Endometrial microvascular endothelial cells (primary cell): ENCODE measurements around the gene SEC31A. TPM values are rescaled to one million over a fixed set of nuclear protein-coding genes. Genes with fewer than 3 reads are reported as not detected.
"Not testable (repeated sequence)": the region's sequence is repeated elsewhere in the genome, so short reads cannot be mapped to it uniquely, and the experiment has no call there.

Experiments
- in situ Hi-C: cut with HindIII; loops from 2 replicates; pipeline ENCODE4 v1.10.0; 2017; ENCODE audit warnings: low sequenced_read_pairs, low pct_unique_long_range_greater_than_20kb; ENCODE audit errors: inconsistent ontology term
- total RNA-seq: library from RNA; depleted of rRNA; stranded (reverse); fragments of >200 nt; gene quantifications from one replicate; pipeline ENCODE4 v1.2.3, GENCODE V29; 2015; ENCODE audit errors: inconsistent ontology term

Gene SEC31A
- total RNA-seq, 1 donor from 2014 or later = 211 TPM

GRCh38 chr4:82898322-82899243 is 7.6 kb upstream of the SEC31A start:
- in situ Hi-C loops = no loop called here

GRCh38 chr4:82896755-82897154 is 5.8 kb upstream of the SEC31A start:
- in situ Hi-C loops = no loop called here

- in situ Hi-C loops = no loop called here
Measured at GRCh38 chr4:82893942-82894341, 3.0 kb upstream of the SEC31A start.

- in situ Hi-C loops = no loop called here
Measured at GRCh38 chr4:82892467-82892802, 1.5 kb upstream of the SEC31A start.

GRCh38 chr4:82891707-82892466 is 934 bp upstream of the SEC31A start:
- in situ Hi-C loops = no loop called here

GRCh38 chr4:82890528-82890900 is 439 bp downstream of the SEC31A start:
- in situ Hi-C loops = no loop called here

- in situ Hi-C loops = no loop called here
Measured at GRCh38 chr4:82889287-82889686, 1.7 kb downstream of the SEC31A start.

- in situ Hi-C loops = no loop called here
Measured at GRCh38 chr4:82886147-82886942, 4.6 kb downstream of the SEC31A start.

- in situ Hi-C loops = no loop called here
Measured at GRCh38 chr4:82885410-82885809, 5.5 kb downstream of the SEC31A start.

- in situ Hi-C loops = no loop called here
Measured at GRCh38 chr4:82868572-82868971, 22.4 kb downstream of the SEC31A start.

- in situ Hi-C loops = no loop called here
Measured at GRCh38 chr4:82866706-82867385, 24.1 kb downstream of the SEC31A start.

GRCh38 chr4:82866033-82866432 is 24.9 kb downstream of the SEC31A start:
- in situ Hi-C loops = not testable (repeated sequence)

GRCh38 chr4:82865592-82865991 is 25.4 kb downstream of the SEC31A start:
- in situ Hi-C loops = no loop called here

- in situ Hi-C loops = no loop called here
Measured at GRCh38 chr4:82864336-82864979, 26.5 kb downstream of the SEC31A start.

GRCh38 chr4:82861529-82861928 is 29.4 kb downstream of the SEC31A start:
- in situ Hi-C loops = no loop called here

GRCh38 chr4:82860487-82860886 is 30.5 kb downstream of the SEC31A start:
- in situ Hi-C loops = not testable (repeated sequence)

GRCh38 chr4:82852751-82853285 is 38.1 kb downstream of the SEC31A start:
- in situ Hi-C loops = no loop called here
